LNCAP (cell line): Measurements from ENCODE around the gene CTDP1.

Source experiments
- TF ChIP-seq, protein P1 (sequence below): fragments of 450-650 bp; IDR thresholded peaks from 2 replicates; pipeline ENCODE4 v1.5.1; 2017; ENCODE audit warnings: mild to moderate bottlenecking

The CTDP1 gene

DNA sequence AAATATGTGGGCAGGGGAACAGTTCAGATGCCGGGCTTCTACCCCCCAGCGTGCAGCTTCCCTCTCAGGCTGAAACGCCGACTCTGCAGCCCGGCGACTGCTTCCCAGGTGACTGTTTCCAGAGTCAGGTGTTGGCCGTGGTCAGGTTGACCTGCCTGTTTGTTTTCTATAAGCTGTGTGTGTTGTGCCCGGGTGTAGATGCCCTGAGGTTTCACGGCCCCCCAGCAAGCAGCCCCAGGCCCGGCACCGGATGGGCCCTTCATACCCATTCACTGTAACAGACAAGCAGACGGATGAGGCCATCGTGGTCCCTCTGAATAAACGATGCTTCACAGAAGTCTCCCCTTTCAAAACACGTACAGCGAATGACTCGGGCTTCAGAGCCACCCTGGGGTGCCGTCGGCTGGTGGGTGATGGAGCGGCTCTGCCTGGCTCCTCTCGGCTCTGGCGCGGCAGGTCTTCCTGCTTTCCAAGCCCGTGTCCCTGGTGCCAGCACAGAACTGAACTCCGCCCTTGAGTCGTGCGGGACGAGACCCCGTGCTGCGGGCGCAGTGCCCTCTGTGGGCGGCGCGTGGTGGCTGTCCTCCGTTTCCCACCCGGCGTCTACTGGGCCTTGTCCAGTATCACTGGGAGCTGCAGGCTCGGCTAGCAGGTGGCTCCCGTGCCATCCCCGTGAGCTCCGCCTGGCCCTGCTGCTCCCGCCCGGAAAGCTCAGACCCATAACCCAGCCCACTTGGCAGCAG is 103.1 kb downstream of the CTDP1 start:
- TF ChIP-seq, protein P1, sequence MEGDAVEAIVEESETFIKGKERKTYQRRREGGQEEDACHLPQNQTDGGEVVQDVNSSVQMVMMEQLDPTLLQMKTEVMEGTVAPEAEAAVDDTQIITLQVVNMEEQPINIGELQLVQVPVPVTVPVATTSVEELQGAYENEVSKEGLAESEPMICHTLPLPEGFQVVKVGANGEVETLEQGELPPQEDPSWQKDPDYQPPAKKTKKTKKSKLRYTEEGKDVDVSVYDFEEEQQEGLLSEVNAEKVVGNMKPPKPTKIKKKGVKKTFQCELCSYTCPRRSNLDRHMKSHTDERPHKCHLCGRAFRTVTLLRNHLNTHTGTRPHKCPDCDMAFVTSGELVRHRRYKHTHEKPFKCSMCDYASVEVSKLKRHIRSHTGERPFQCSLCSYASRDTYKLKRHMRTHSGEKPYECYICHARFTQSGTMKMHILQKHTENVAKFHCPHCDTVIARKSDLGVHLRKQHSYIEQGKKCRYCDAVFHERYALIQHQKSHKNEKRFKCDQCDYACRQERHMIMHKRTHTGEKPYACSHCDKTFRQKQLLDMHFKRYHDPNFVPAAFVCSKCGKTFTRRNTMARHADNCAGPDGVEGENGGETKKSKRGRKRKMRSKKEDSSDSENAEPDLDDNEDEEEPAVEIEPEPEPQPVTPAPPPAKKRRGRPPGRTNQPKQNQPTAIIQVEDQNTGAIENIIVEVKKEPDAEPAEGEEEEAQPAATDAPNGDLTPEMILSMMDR, result no peak

DNA sequence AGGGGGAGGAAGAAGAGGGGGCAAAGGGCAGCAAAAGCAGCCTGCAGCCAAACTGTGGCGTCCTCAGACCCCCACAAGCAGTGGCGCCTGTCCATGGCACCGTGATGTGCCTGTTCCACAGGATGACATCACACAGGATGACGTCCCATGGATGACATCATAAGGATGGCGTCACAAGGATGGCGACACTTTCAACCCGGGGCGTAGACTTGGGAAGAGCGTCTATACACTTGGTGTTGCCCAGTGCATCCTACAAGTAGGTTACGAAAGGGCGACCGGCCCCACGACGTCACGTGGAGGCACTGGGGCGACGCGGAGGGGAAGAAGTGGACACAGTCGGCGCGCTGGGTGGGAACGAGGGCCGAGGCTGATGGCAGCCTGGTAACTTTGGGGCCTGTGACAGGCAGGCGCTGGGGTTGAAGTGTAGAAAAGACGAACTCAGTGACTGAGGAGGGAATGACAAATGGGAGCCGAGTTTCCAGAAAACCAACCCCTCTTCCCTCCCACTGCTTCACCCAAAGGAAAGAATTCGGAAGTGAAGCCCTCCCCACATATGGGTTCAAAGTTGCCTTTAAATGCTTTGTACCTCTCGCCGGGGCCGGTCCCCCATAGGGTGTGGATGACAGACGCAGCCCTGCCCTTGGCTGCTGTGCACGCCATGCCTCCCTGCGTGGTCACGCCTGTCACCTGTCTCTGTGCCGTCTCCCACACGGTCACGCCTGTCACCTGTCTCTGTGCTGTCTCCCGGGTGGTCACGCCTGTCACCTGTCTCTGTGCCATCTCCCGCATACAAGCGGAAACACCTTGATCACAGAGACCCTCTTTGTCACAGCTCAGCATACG is 104.7 kb downstream of the CTDP1 start:
- TF ChIP-seq, protein P1, result no peak

DNA sequence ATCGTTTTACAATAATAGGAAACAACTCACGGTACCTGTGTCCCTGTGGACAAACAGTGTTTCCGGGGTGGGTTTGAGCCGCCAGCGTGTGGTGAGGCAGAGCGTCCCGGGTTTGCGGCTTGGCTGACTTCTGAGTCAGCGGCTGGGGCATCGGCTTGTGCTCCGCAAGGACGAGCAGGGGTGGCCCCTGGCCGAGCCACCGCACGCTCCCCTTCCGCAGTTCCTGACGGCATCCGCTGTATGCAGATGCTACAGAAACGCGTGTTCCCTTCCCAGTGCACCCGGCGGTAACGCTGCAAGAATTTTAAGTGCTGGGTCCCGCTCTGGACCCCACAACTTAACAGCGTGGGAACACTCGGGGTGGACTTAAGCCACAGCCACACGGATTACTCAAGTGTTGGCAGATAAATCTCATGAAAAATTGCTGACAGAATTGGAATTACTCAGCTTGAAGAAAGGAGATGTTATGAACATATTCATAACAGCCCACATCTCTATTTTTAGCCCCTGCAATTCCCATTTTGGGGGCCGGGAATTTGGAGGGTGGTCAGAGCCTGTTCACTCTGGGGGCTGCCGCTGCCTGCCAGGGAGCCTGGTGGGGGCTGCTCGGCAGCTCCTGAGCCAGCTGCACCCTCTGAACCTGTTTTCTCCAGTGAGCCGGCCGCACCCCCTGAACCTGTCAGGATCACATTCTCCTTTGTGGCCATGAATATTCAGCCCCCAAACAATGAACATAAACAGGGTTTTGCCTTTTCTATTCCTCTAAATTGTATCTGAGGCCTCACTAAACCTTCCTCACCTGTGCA is 105.6 kb downstream of the CTDP1 start:
- TF ChIP-seq, protein P1, result no peak

DNA sequence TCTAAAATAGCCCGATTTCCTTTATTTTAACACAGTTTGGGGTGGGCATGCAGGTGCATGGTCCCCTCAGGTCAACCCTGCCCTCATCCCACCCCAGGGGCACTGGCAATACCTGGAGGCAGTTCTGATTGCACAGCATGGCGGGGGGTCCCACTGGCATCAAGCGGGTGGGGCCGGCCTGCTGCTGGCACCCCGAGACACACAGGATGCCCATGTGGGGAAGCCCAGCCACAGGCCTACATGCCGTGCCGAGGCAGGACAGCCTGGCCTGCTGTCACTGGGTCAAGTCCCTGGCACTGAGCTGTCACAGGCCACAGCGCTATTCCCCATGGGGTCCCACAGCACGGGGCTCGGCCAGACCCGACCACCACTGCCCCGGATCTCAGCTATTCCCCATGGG is 106.2 kb downstream of the CTDP1 start:
- TF ChIP-seq, protein P1, result no peak

DNA sequence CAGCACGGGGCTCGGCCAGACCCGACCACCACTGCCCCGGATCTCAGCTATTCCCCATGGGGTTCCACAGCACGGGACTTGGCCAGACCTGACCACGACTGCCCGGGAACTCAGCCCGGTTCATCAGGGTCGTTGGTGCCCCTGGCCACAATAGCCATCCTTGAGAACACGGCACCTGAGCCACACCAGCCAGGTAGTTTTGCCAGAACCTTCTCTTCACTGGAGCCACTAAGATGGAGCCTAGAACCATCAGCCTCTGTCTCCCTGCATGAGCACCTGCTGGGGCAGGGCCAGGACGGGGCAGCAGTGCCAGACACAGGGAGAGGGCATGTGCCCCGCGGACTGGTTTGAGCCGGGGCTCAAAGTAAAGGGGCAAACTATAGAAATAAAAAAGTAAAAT is 106.7 kb downstream of the CTDP1 start:
- TF ChIP-seq, protein P1, result no peak

DNA sequence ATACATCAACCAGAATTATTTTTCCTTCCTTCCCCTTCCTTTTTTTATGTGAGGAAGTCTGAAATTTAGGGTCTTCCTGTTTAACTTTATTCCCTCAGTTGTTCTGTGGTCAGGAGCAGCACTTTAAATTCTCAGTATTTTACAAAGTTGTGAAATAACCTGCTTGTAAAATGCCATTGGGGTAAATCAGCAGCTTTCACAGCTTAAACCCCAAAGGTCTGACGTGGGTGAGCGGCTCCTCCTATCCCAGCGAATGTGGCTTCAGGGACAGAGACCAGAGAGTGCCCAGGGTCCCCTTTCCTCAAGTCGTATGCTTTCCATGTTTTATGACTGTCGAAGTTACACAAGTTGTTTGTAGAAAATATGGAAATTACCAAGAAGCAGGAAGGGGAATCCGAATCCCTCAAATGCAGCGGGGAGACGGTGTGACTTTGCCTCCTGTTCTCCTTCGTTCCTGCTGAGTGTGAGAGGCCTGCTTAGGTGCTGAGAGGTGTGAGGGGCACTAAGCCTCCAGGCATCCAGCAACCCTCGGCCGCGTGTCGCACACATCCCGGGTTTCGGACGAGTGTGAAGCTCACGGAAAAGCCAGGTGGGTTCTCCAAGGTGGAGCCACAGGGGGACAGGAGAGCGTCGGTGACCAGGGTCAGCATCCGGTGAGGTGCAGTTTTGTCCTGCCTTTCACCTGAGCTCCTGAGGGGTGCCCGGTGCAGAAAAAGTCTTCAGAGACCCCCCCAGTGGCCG is 107.4 kb downstream of the CTDP1 start:
- TF ChIP-seq, protein P1, result no peak

DNA sequence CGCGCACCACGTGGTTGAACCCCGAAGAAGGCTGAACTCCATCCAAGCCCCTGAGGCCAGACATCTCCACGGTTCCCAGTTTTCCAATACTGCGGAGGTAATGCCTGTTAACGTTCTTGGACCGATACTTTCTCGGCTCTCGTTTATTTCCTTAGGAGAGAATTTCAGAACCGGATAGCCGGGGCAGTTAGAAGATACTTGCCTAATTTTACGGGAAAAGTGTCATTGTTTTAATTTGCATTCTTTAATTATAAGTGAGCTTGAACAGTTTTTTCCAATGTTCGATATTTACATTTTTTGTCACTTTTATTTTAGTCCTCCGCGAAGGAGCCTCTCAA is 107.9 kb downstream of the CTDP1 start:
- TF ChIP-seq, protein P1, result no peak
